ENCODE results near the gene TTC7B. TPM values are rescaled to one million over a fixed set of nuclear protein-coding genes. Genes with fewer than 3 reads are reported as not detected.

Gene TTC7B
- total and polyA plus RNA-seq, 2 experiments from 2014 or later, result 68.1 to 75.8 TPM

DNA sequence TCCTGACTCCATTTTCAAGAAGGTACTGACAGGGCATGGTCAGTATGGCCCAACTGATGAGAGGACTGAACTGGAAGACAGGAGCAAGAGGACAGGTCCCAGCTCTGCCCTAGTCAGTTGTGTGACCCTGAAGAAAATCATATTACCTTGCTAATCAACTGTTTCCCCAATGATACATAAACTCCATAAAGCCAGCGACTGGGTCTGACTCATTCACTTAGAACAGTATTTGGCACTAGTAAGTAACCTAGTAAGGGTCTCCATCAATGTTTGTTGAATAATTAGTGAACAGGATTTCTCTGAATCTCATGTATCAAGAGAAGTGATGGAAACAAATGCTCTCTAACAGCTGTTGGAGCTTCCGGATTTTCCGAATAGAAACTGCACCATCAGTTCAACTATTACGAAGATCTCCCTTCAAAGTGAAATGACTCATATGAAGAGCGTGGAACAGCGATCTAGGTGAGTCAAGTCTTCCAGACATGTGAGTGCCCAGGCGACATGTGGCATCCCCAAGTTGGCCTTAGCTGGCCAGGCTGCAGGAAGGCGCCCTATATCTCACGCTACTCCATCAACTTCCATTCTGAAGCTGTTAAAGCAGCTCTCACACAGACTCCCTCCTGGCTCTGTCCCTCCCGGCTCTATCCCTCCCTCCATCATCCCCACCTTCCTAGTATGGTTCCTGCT, 94.5 kb downstream of the TTC7B start:
- TF ChIP-seq, protein P1, sequence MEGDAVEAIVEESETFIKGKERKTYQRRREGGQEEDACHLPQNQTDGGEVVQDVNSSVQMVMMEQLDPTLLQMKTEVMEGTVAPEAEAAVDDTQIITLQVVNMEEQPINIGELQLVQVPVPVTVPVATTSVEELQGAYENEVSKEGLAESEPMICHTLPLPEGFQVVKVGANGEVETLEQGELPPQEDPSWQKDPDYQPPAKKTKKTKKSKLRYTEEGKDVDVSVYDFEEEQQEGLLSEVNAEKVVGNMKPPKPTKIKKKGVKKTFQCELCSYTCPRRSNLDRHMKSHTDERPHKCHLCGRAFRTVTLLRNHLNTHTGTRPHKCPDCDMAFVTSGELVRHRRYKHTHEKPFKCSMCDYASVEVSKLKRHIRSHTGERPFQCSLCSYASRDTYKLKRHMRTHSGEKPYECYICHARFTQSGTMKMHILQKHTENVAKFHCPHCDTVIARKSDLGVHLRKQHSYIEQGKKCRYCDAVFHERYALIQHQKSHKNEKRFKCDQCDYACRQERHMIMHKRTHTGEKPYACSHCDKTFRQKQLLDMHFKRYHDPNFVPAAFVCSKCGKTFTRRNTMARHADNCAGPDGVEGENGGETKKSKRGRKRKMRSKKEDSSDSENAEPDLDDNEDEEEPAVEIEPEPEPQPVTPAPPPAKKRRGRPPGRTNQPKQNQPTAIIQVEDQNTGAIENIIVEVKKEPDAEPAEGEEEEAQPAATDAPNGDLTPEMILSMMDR (IDR thresholded peaks at IDR 0.05; ENCODE audit: low read depth, low read length), result no peak
- no peak for DNase-seq (ENCODE audit: low read depth in 1 of 2, low spot score in 1 of 2)
- no peaks in the 10 kb centered on the region for H3K27me3 ChIP-seq

DNA sequence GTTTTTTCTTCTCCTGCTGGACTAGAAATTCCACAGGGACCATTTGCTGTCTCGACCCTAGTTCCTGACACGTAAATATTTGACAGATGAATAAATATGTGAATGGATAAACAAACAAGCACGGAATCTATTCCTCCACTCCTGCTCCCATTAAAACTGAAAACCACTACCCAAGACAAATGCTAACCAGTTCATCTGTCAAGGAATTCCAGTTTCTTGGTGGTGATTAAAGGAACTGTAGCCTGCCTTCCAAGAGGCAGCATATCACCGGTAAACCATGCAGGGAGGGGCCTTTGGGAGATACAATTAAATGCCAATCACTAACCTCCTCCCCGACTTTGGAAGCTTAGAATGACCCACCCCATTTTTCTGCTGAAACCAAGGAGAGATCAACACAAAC, 95.4 kb downstream of the TTC7B start:
- Histone ChIP-seq H3K27me3 (no peaks in the 10 kb centered on the region), H3K4me3 (no peak overlapping the region), H3K4me1 (ENCODE audit: low read depth) (no peaks in the 10 kb centered on the region), H3K9me3 (ENCODE audit: low read depth) (no peaks in the 10 kb centered on the region), H3K27ac (no peak overlapping the region), H3K36me3 (no peaks in the 10 kb centered on the region)
- no peak for DNase-seq (ENCODE audit: low read depth in 1 of 2, low spot score in 1 of 2)
- TF ChIP-seq, protein P1 (IDR thresholded peaks at IDR 0.05; ENCODE audit: low read depth, low read length), result no peak

More for the DNA sequence above, 94.5 kb downstream of the TTC7B start:
- Histone ChIP-seq H3K27ac (no peak overlapping the region), H3K36me3 (no peaks in the 10 kb centered on the region), H3K9me3 (ENCODE audit: low read depth) (no peaks in the 10 kb centered on the region), H3K4me3 (no peak overlapping the region), H3K4me1 (ENCODE audit: low read depth) (no peaks in the 10 kb centered on the region)

DNA sequence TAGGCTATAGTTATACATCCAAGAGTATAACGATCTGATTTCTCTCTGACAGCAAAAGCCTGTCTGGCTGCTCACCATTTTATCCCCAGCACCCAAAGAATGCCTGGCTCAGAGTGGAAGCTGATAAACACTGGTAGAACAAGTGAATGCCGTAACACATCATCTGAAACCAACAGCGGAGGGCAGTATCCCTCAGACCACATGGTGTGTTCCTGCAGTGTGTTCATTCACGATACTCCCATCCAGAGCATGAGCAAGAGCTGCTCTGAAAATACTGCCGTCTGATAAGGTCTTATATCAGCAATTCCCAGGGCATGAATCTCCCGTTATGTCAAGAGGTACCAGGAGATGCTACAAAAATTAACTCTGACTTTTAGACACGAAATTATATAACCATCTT, 95.9 kb downstream of the TTC7B start:
- no peaks in the 10 kb centered on the region for H3K27me3 ChIP-seq
- H3K36me3 ChIP-seq, result no peaks in the 10 kb centered on the region
- DNase-seq (ENCODE audit: low read depth in 1 of 2, low spot score in 1 of 2), result peak in 1 of 2 donors; percentile 39
- no peak overlapping the region for H3K4me3 ChIP-seq
- no peaks in the 10 kb centered on the region for H3K4me1 ChIP-seq (ENCODE audit: low read depth)
- no peaks in the 10 kb centered on the region for H3K9me3 ChIP-seq (ENCODE audit: low read depth)
- H3K27ac ChIP-seq, result no peak overlapping the region
- TF ChIP-seq, protein P1 (IDR thresholded peaks at IDR 0.05; ENCODE audit: low read depth, low read length), result no peak

DNA sequence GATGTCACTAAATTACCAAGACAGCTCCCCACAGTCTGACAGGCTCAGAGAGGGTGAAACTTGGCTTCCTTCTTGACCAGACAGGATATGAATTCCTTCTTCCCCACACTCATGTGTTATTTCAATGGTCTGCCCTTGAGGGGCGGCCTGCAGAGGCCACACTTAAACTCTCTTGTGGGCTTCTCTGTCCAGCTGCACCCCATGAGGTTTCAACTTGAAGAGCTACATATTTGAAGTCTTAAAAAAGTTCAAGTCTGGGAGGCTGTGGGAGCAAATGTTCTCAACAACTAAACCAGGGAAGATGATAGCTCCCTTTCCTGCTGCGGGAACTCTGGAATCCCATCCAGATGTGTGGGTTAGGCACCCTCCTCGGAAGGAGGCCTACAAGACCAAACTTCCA, 98.3 kb downstream of the TTC7B start:
- peak in 1 of 2 donors; percentile 39 for DNase-seq (ENCODE audit: low read depth in 1 of 2, low spot score in 1 of 2)

DNA sequence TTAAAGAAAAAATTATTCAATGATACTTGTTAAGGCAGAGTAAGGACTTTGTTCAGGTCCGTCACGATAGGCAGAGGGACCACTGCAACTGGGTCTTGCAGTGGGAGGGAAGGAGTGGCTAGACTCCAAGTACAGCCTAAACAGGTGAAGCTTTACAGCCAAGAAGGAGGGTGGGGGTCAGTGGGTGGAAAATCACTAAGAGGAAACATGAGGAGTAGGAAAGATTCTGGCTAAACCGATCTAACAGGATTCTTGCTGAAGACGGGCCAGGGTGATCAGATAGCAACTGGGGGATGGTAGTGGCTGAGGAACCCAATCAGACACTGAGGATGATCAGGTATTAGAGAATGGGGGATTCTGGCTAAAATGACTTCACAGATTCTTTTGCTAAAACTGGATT, 100.2 kb downstream of the TTC7B start:
- Histone ChIP-seq H3K27ac (no peak overlapping the region), H3K27me3 (no peaks in the 10 kb centered on the region), H3K9me3 (ENCODE audit: low read depth) (no peaks in the 10 kb centered on the region), H3K36me3 (no peaks in the 10 kb centered on the region), H3K4me3 (no peak overlapping the region), H3K4me1 (ENCODE audit: low read depth) (no peaks in the 10 kb centered on the region)
- no peak for DNase-seq (ENCODE audit: low read depth in 1 of 2, low spot score in 1 of 2)
- TF ChIP-seq, protein P1 (IDR thresholded peaks at IDR 0.05; ENCODE audit: low read depth, low read length), result no peak

More for the DNA sequence above, 98.3 kb downstream of the TTC7B start:
- TF ChIP-seq, protein P1 (IDR thresholded peaks at IDR 0.05; ENCODE audit: low read depth, low read length), result no peak
- H3K9me3 ChIP-seq (ENCODE audit: low read depth), result no peaks in the 10 kb centered on the region
- H3K36me3 ChIP-seq, result no peaks in the 10 kb centered on the region
- no peak overlapping the region for H3K4me3 ChIP-seq
- H3K4me1 ChIP-seq (ENCODE audit: low read depth), result no peaks in the 10 kb centered on the region
- no peak overlapping the region for H3K27ac ChIP-seq
- no peaks in the 10 kb centered on the region for H3K27me3 ChIP-seq

All from cardiac muscle cell (in vitro differentiated cells and primary cell).